C4-2B (cell line): ENCODE data around the gene ABCC8.

ENCODE experiments used
- H3K27ac ChIP-seq: fragments of 450-650 bp; 2 replicates; pipeline ENCODE4 v1.5.1; 2017
- CTCF ChIP-seq: fragments of 450-650 bp; conservative IDR thresholded peaks from 2 replicates; pipeline ENCODE4 v1.5.1; 2017; ENCODE audit warnings: mild to moderate bottlenecking
- ZFX ChIP-seq: fragments of 450-650 bp; IDR thresholded peaks from 2 replicates; pipeline ENCODE4 v1.6.1; 2017

Gene ABCC8

GRCh38 chr11:17473071-17473744 lies 3.4 kb downstream of the ABCC8 start:
- TF ChIP-seq CTCF (no peak; the same call in 1 of the 2 replicates), ZFX (no peak)
- H3K27ac ChIP-seq: no peak overlapping the region

GRCh38 chr11:17472467-17472866 lies 4.2 kb downstream of the ABCC8 start:
- H3K27ac ChIP-seq: no peak overlapping the region
- TF ChIP-seq ZFX: no peak
- no peak for TF ChIP-seq CTCF

- no peak overlapping the region for H3K27ac ChIP-seq
- no peak for TF ChIP-seq ZFX
- TF ChIP-seq CTCF: no peak
These were observed 5.1 kb downstream of the ABCC8 start for GRCh38 chr11:17471501-17471900.

- H3K27ac ChIP-seq: no peak overlapping the region
- no peak for TF ChIP-seq CTCF
- no peak for TF ChIP-seq ZFX
These were observed 6.6 kb downstream of the ABCC8 start for GRCh38 chr11:17469998-17470397.

GRCh38 chr11:17468122-17468521 lies 8.5 kb downstream of the ABCC8 start:
- no peak overlapping the region for H3K27ac ChIP-seq
- no peak for TF ChIP-seq CTCF

GRCh38 chr11:17463546-17464174 lies 13.0 kb downstream of the ABCC8 start:
- no peak overlapping the region for H3K27ac ChIP-seq
- TF ChIP-seq ZFX: no peak
- TF ChIP-seq CTCF: no peak

- no peak for TF ChIP-seq CTCF
- TF ChIP-seq ZFX: no peak
- H3K27ac ChIP-seq: no peak overlapping the region
These were observed 13.7 kb downstream of the ABCC8 start for GRCh38 chr11:17462940-17463339.
